Erythroblast (primary cell): Measurements from ENCODE around the gene OR51B2.

Source experiments
- GATA1 ChIP-seq: IDR thresholded peaks from 2 replicates; pipeline ENCODE4 v1.6.1; 2011; ENCODE audit warnings: low read depth, mild to moderate bottlenecking, control low read depth, low read length, moderate library complexity
- POLR2A ChIP-seq: IDR thresholded peaks from 2 replicates; pipeline ENCODE4 v1.6.1; 2011; ENCODE audit warnings: mild to moderate bottlenecking, low read length

GRCh38 chr11:5317292-5317691 is 6.8 kb downstream of the OR51B2 start:
- no peak for TF ChIP-seq POLR2A
- TF ChIP-seq GATA1 = no peak
